GM12878 (cell line): ENCODE results near the gene ZIK1.

Experiments
- CBFB ChIP-seq: IDR thresholded peaks from 2 replicates; pipeline ENCODE4 v1.6.1; 2016; ENCODE audit warnings: antibody characterized with exemption, low read depth
- CHD4 ChIP-seq: fragments of 200-600 bp; sonication (generic); IDR thresholded peaks from 2 replicates; pipeline ENCODE4 v1.6.1; 2016; ENCODE audit warnings: mild to moderate bottlenecking
- CTCF ChIP-seq, 3 experiments: IDR thresholded peaks in 2 of 3; conservative IDR thresholded peaks in 1 of 3; 2 replicates each; pipeline ENCODE4 v1.5.1; 2011; ENCODE audit warnings: low read depth in 3 of 3, low read length in 3 of 3, mild to moderate bottlenecking in 3 of 3, control low read depth in 2 of 3, moderate library complexity in 2 of 3, inconsistent platforms in 1 of 3, mixed read lengths in 1 of 3; ENCODE audit not compliant: control insufficient read depth in 2 of 3, insufficient read depth in 1 of 3; ENCODE audit errors: extremely low read depth in 1 of 3
- EP300 ChIP-seq, 2 experiments: fragments of 150-350 bp in 1 of 2; IDR thresholded peaks; 2 replicates each; pipeline ENCODE4 v1.6.1; 2011 to 2012; ENCODE audit warnings: low read depth in 2 of 2, low read length in 2 of 2, borderline replicate concordance in 1 of 2, improper control_type of control experiment in 1 of 2, inconsistent platforms in 1 of 2; ENCODE audit not compliant: control insufficient read depth in 1 of 2
- ETV6 ChIP-seq, 2 experiments: fragments of 450-650 bp in 1 of 2; IDR thresholded peaks in 1 of 2; conservative IDR thresholded peaks in 1 of 2; 2 replicates each; pipeline ENCODE4 v1.6.1; 2014; ENCODE audit warnings: antibody characterized with exemption in 1 of 2, borderline replicate concordance in 1 of 2, low read depth in 1 of 2, mild to moderate bottlenecking in 1 of 2, moderate library complexity in 1 of 2
- EZH2 ChIP-seq: IDR thresholded peaks from 2 replicates; pipeline ENCODE4 v1.6.1; 2012; ENCODE audit warnings: low read depth, mild to moderate bottlenecking, control low read depth, inconsistent platforms, low read length, borderline replicate concordance; ENCODE audit not compliant: control insufficient read depth
- JUND ChIP-seq: IDR thresholded peaks from 2 replicates; pipeline ENCODE4 v1.6.1; 2012; ENCODE audit warnings: low read depth, mild to moderate bottlenecking, low read length, improper control_type of control experiment, moderate library complexity
- MTA2 ChIP-seq: fragments of 450-650 bp; IDR thresholded peaks from 2 replicates; pipeline ENCODE4 v1.6.1; 2016; ENCODE audit warnings: low read depth, mild to moderate bottlenecking, moderate library complexity
- POLR2AphosphoS5 ChIP-seq: IDR thresholded peaks from 2 replicates; pipeline ENCODE4 v1.6.1; 2011; ENCODE audit warnings: mild to moderate bottlenecking, low read length, inconsistent platforms
- RCOR1 ChIP-seq: conservative IDR thresholded peaks from 2 replicates; pipeline ENCODE4 v1.6.1; 2012; ENCODE audit warnings: low read depth, low read length, improper control_type of control experiment
- REST ChIP-seq: IDR thresholded peaks from 2 replicates; pipeline ENCODE4 v1.6.1; 2012; ENCODE audit warnings: mild to moderate bottlenecking, low read depth, low read length
- SIN3A ChIP-seq: IDR thresholded peaks from 2 replicates; pipeline ENCODE4 v1.6.1; 2012; ENCODE audit warnings: low read depth, low read length, improper control_type of control experiment

- TF ChIP-seq CTCF (IDR thresholded peaks at IDR 0.05 in 2 of 3, conservative IDR thresholded peaks at IDR 0.05 in 1 of 3; ENCODE audit: control insufficient read depth in 2 of 3, extremely low read depth in 1 of 3, insufficient read depth in 1 of 3, low read depth in 3 of 3, low read length in 3 of 3) (no peak), EP300 (IDR thresholded peaks at IDR 0.05; ENCODE audit: borderline replicate concordance in 1 of 2, control insufficient read depth in 1 of 2, low read depth in 2 of 2, low read length in 2 of 2) (no peak), POLR2AphosphoS5 (no peak), ETV6 (conservative IDR thresholded peaks at IDR 0.05 in 1 of 2, IDR thresholded peaks at IDR 0.05 in 1 of 2; ENCODE audit: borderline replicate concordance in 1 of 2, low read depth in 1 of 2) (no peak), MTA2 (no peak), EZH2 (no peak), CHD4 (no peak), JUND (no peak), SIN3A (no peak), CBFB (no peak), RCOR1 (no peak), REST (no peak)
These were observed 11.5 kb upstream of the ZIK1 start for GRCh38 chr19:57572415-57572947.
